K562 (cell line): ENCODE data around the gene TCEA3. TPM values are rescaled to one million over a fixed set of nuclear protein-coding genes. Genes with fewer than 3 reads are reported as not detected.

Experiments
- ARNT ChIP-seq, 2 experiments: fragments of 450-650 bp; IDR thresholded peaks; 2 replicates each; pipeline ENCODE4 v1.6.1; 2016; ENCODE audit warnings: mild to moderate bottlenecking in 1 of 2
- BCL6 ChIP-seq: fragments of 250-450 bp; sonication (Bioruptor Pico); IDR thresholded peaks from 2 replicates; pipeline ENCODE4 v1.4.0; 2020
- CEBPZ ChIP-seq: fragments of 150-350 bp; IDR thresholded peaks from 2 replicates; pipeline ENCODE4 v1.6.1; 2014; ENCODE audit warnings: low read depth, mild to moderate bottlenecking, low read length, borderline replicate concordance
- FOXK2 ChIP-seq, 2 experiments: fragments of 450-650 bp; IDR thresholded peaks in 1 of 2; conservative IDR thresholded peaks in 1 of 2; 2 replicates each; pipeline ENCODE4 v1.6.1; 2016; ENCODE audit warnings: low read depth in 2 of 2, mild to moderate bottlenecking in 1 of 2
- HDAC3 ChIP-seq: fragments of 450-650 bp; IDR thresholded peaks from 2 replicates; pipeline ENCODE4 v1.6.1; 2018; ENCODE audit warnings: borderline replicate concordance, mild to moderate bottlenecking, moderate library complexity; ENCODE audit not compliant: partially characterized antibody
- MTA2 ChIP-seq: fragments of 450-650 bp; IDR thresholded peaks from 2 replicates; pipeline ENCODE4 v1.6.1; 2016; ENCODE audit warnings: low read depth
- NCOA1 ChIP-seq: fragments of 450-650 bp; IDR thresholded peaks from 2 replicates; pipeline ENCODE4 v1.6.1; 2016; ENCODE audit warnings: low read depth
- NRF1 ChIP-seq, 2 experiments: fragments of 450-650 bp; IDR thresholded peaks in 1 of 2; conservative IDR thresholded peaks in 1 of 2; 2 replicates each; pipeline ENCODE4 v1.6.1; 2014; ENCODE audit warnings: mild to moderate bottlenecking in 2 of 2
- SLC30A9 ChIP-seq: fragments of 250-450 bp; sonication (Bioruptor Pico); IDR thresholded peaks from 2 replicates; pipeline ENCODE4 v1.8.0; 2022; ENCODE audit warnings: mild to moderate bottlenecking, moderate library complexity
- SMARCE1 ChIP-seq: fragments of 450-650 bp; IDR thresholded peaks from 2 replicates; pipeline ENCODE4 v1.7.1; 2016; ENCODE audit warnings: mild to moderate bottlenecking
- SNRNP70 ChIP-seq: fragments of 200-400 bp; formaldehyde crosslinking; optimal IDR thresholded peaks from 2 replicates; pipeline ENCODE3; 2017; ENCODE audit warnings: low read depth, low read length
- TARDBP ChIP-seq: fragments of 450-650 bp; IDR thresholded peaks from 2 replicates; pipeline ENCODE4 v1.6.1; 2016
- ZNF395 ChIP-seq: fragments of 200-800 bp; sonication (Bioruptor generic); IDR thresholded peaks from 2 replicates; pipeline ENCODE4 v1.6.1; 2017; ENCODE audit warnings: missing genetic modification characterization, missing compliant biosample characterization
- ZNF717 ChIP-seq: fragments of 250-450 bp; sonication (Bioruptor Pico); IDR thresholded peaks from 2 replicates; pipeline ENCODE4 v1.5.0; 2021
- ZNF79 ChIP-seq: fragments of 250-450 bp; sonication (Bioruptor Pico); IDR thresholded peaks from 2 replicates; pipeline ENCODE4 v1.4.0; 2020; ENCODE audit warnings: low read depth, mild to moderate bottlenecking, moderate library complexity
- polyA plus RNA-seq, 8 experiments: library from polyadenylated mRNA; depleted of rRNA in 4 of 8; stranded (reverse) in 5 of 8; unstranded in 3 of 8; fragments of >200 nt; fragmentation: Nextera tagmentation in 2 of 8; fragmentation: Illumina TruSeq in 1 of 8; extraction: Ambion mirVana in 2 of 8; extraction: Trizol in 1 of 8; gene quantifications; 2 replicates each; pipeline versions ENCODE4 v1.2.1 to v1.2.3, GENCODE V29; 2011 to 2014; ENCODE audit warnings: inconsistent platforms in 1 of 8, missing spikeins in 1 of 8
- total RNA-seq, 7 experiments: library from RNA; depleted of rRNA in 6 of 7; stranded (reverse); fragments of >200 nt in 6 of 7; fragmentation: Illumina TruSeq in 2 of 7; extraction: Trizol in 2 of 7; gene quantifications; 2 replicates each; pipeline versions ENCODE4 v1.2.1 to v1.2.3, GENCODE V29; 2011 to 2021; ENCODE audit warnings: low replicate concordance in 1 of 7
- TF ChIP-seq, protein P1 (sequence below): sonication (generic); formaldehyde crosslinking; IDR thresholded peaks from 2 replicates; pipeline ENCODE4 v1.9.0; 2022; ENCODE audit warnings: mild to moderate bottlenecking, missing genetic modification reagents
- TF ChIP-seq, protein P2 (sequence below), 2 experiments: fragments of 450-650 bp in 1 of 2; sonication (generic) in 1 of 2; formaldehyde crosslinking in 1 of 2; IDR thresholded peaks in 1 of 2; conservative IDR thresholded peaks in 1 of 2; 2 replicates each; pipeline versions ENCODE4 v1.6.1 to v1.8.1; 2016 to 2023; ENCODE audit warnings: mild to moderate bottlenecking in 2 of 2, moderate library complexity in 2 of 2, inconsistent platforms in 1 of 2, missing genetic modification reagents in 1 of 2
- TF ChIP-seq, protein P3 (sequence below), 2 experiments: fragments of 450-650 bp in 1 of 2; sonication (generic) in 1 of 2; formaldehyde crosslinking; conservative IDR thresholded peaks; 2 replicates each; pipeline versions ENCODE4 v1.4.0 to v1.8.1; 2020 to 2022; ENCODE audit warnings: mild to moderate bottlenecking in 1 of 2, missing genetic modification reagents in 1 of 2
- TF ChIP-seq, protein P4 (sequence below): sonication (generic); formaldehyde crosslinking; IDR thresholded peaks from 2 replicates; pipeline ENCODE4 v1.5.0; 2020; ENCODE audit warnings: missing genetic modification reagents

The TCEA3 gene
- total and polyA plus RNA-seq, 9 of the 15 experiments (the other 6 are each of a cell fraction or from before 2014, with no cell fraction given): 0.03 to 0.55 (median 0.36) TPM

- TF ChIP-seq ZNF395: no peak
- no peak; a peak in 1 of 4 replicates for TF ChIP-seq FOXK2 (conservative IDR thresholded peaks at IDR 0.05 in 1 of 2, IDR thresholded peaks at IDR 0.05 in 1 of 2; ENCODE audit: low read depth in 2 of 2)
- TF ChIP-seq, protein P1, sequence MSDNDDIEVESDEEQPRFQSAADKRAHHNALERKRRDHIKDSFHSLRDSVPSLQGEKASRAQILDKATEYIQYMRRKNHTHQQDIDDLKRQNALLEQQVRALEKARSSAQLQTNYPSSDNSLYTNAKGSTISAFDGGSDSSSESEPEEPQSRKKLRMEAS: peak; percentile 98
- 0 out of 2 replicates have a peak, but pooled peaks have one; percentile 23 for TF ChIP-seq MTA2
- TF ChIP-seq, protein P2, sequence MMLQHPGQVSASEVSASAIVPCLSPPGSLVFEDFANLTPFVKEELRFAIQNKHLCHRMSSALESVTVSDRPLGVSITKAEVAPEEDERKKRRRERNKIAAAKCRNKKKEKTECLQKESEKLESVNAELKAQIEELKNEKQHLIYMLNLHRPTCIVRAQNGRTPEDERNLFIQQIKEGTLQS (IDR thresholded peaks at IDR 0.05): no peak; the same call in 1 of the 2 replicates
- TF ChIP-seq, protein P2 (CRISPR knock-in tag; conservative IDR thresholded peaks at IDR 0.05): 0 out of 2 replicates have a peak, but pooled peaks have one; percentile 53
- TF ChIP-seq ARNT (IDR thresholded peaks at IDR 0.05): no peak
- no peak for TF ChIP-seq SLC30A9 (CRISPR knock-in tag)
- no peak for TF ChIP-seq HDAC3
- peak; percentile 88 to 90 for TF ChIP-seq NRF1 (conservative IDR thresholded peaks at IDR 0.05 in 1 of 2, IDR thresholded peaks at IDR 0.05 in 1 of 2)
- peak; percentile 75 for TF ChIP-seq TARDBP
- TF ChIP-seq, protein P3, sequence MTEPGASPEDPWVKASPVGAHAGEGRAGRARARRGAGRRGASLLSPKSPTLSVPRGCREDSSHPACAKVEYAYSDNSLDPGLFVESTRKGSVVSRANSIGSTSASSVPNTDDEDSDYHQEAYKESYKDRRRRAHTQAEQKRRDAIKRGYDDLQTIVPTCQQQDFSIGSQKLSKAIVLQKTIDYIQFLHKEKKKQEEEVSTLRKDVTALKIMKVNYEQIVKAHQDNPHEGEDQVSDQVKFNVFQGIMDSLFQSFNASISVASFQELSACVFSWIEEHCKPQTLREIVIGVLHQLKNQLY (CRISPR knock-in tag; conservative IDR thresholded peaks at IDR 0.05): no peak
- TF ChIP-seq NCOA1: no peak; the same call in 1 of the 2 replicates
- no peak for TF ChIP-seq SNRNP70
- TF ChIP-seq, protein P4, sequence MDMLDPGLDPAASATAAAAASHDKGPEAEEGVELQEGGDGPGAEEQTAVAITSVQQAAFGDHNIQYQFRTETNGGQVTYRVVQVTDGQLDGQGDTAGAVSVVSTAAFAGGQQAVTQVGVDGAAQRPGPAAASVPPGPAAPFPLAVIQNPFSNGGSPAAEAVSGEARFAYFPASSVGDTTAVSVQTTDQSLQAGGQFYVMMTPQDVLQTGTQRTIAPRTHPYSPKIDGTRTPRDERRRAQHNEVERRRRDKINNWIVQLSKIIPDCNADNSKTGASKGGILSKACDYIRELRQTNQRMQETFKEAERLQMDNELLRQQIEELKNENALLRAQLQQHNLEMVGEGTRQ: no peak
- peak; percentile 86 for TF ChIP-seq ZNF717 (CRISPR knock-in tag)
- no peak for TF ChIP-seq ZNF79
- TF ChIP-seq CEBPZ: peak; percentile 55; the same call in 1 of the 2 replicates
- TF ChIP-seq BCL6: no peak
- no peak for TF ChIP-seq SMARCE1
These were observed 80.2 kb downstream of the TCEA3 start, which contains the start of gene HNRNPR (continued) for GRCh38 chr1:23344111-23344986.
